Measurements from ENCODE around the gene PPP1R14C. TPM values are rescaled to one million over a fixed set of nuclear protein-coding genes. Genes with fewer than 3 reads are reported as not detected.

The PPP1R14C gene
- total RNA-seq, 1 donor from 2014 or later, result 10.8 TPM

GRCh38 chr6:150194195-150194594 lies 51.4 kb downstream of the PPP1R14C start:
- DNase-seq (ENCODE audit: low spot score), result no peak

GRCh38 chr6:150195996-150196417 lies 53.2 kb downstream of the PPP1R14C start:
- DNase-seq (ENCODE audit: low spot score), result peak; percentile 50

- no peak for DNase-seq (ENCODE audit: low spot score)
These were observed 54.3 kb downstream of the PPP1R14C start for GRCh38 chr6:150196942-150197745.

- DNase-seq (ENCODE audit: low spot score), result no peak
These were observed 55.7 kb downstream of the PPP1R14C start for GRCh38 chr6:150198532-150198931.

- no peak for DNase-seq (ENCODE audit: low spot score)
These were observed 56.4 kb downstream of the PPP1R14C start for GRCh38 chr6:150199241-150199640.

- no peak for DNase-seq (ENCODE audit: low spot score)
These were observed 57.7 kb downstream of the PPP1R14C start for GRCh38 chr6:150200428-150201100.

- DNase-seq (ENCODE audit: low spot score), result no peak
These were observed 58.4 kb downstream of the PPP1R14C start for GRCh38 chr6:150201285-150201684.

- DNase-seq (ENCODE audit: low spot score), result no peak
These were observed 59.0 kb downstream of the PPP1R14C start for GRCh38 chr6:150201772-150202329.

- DNase-seq (ENCODE audit: low spot score), result no peak
These were observed 59.6 kb downstream of the PPP1R14C start for GRCh38 chr6:150202404-150202803.

- no peak for DNase-seq (ENCODE audit: low spot score)
These were observed 60.1 kb downstream of the PPP1R14C start for GRCh38 chr6:150202934-150203333.

- no peak for DNase-seq (ENCODE audit: low spot score)
These were observed 60.5 kb downstream of the PPP1R14C start for GRCh38 chr6:150203378-150203777.

GRCh38 chr6:150203871-150204545 lies 61.2 kb downstream of the PPP1R14C start:
- DNase-seq (ENCODE audit: low spot score), result no peak

GRCh38 chr6:150204705-150205472 lies 62.0 kb downstream of the PPP1R14C start:
- no peak for DNase-seq (ENCODE audit: low spot score)

- DNase-seq (ENCODE audit: low spot score), result peak; percentile 82
These were observed 65.2 kb downstream of the PPP1R14C start for GRCh38 chr6:150207931-150208570.

GRCh38 chr6:150208611-150209352 lies 65.9 kb downstream of the PPP1R14C start:
- no peak for DNase-seq (ENCODE audit: low spot score)

GRCh38 chr6:150209415-150209814 lies 66.6 kb downstream of the PPP1R14C start:
- no peak for DNase-seq (ENCODE audit: low spot score)

- DNase-seq (ENCODE audit: low spot score), result no peak
These were observed 69.1 kb downstream of the PPP1R14C start for GRCh38 chr6:150211700-150212511.

- no peak for DNase-seq (ENCODE audit: low spot score)
These were observed 69.9 kb downstream of the PPP1R14C start for GRCh38 chr6:150212778-150213177.

GRCh38 chr6:150213301-150213700 lies 70.5 kb downstream of the PPP1R14C start:
- no peak for DNase-seq (ENCODE audit: low spot score)

All from umbilical cord (tissue), 2 donors.